ENCODE results near the gene CLEC7A.

The CLEC7A gene

GRCh38 chr12:10113075-10113474 lies 16.9 kb downstream of the CLEC7A start:
- H3K9ac ChIP-seq (ENCODE audit: low read depth, low read length): no peak overlapping the region
- TF ChIP-seq CTCF (IDR thresholded peaks at IDR 0.05; ENCODE audit: borderline replicate concordance, extremely low read depth, low read length, poor library complexity, severe bottlenecking) (no peak), EZH2 (IDR thresholded peaks at IDR 0.05; ENCODE audit: borderline replicate concordance, low read depth, low read length, severe bottlenecking) (no peak)

GRCh38 chr12:10111451-10111850 lies 18.5 kb downstream of the CLEC7A start:
- ATAC-seq (ENCODE audit: insufficient read depth, low read depth) (no peak), DNase-seq (no peak)
- no peak for TF ChIP-seq EZH2 (IDR thresholded peaks at IDR 0.05; ENCODE audit: borderline replicate concordance, low read depth, low read length, severe bottlenecking)
- no peak overlapping the region for H3K9ac ChIP-seq (ENCODE audit: low read depth, low read length)
- no peaks in the 10 kb centered on the region for H3K79me2 ChIP-seq (ENCODE audit: insufficient read depth, low read length)
- H3K27ac ChIP-seq (ENCODE audit: low read length): no peak overlapping the region
- H4K20me1 ChIP-seq (ENCODE audit: insufficient read depth, low read length): no peaks in the 10 kb centered on the region
- H2AFZ ChIP-seq (ENCODE audit: low read depth, low read length): no peak overlapping the region
- H3K36me3 ChIP-seq (ENCODE audit: insufficient read depth, low read length): no peaks in the 10 kb centered on the region
- H3K4me2 ChIP-seq (ENCODE audit: insufficient read depth, low read length): no peak overlapping the region
- no peaks in the 10 kb centered on the region for H3K4me1 ChIP-seq (ENCODE audit: insufficient read depth, low read length)
- no peaks in the 10 kb centered on the region for H3K27me3 ChIP-seq (ENCODE audit: insufficient read depth, low read length, poor library complexity)
- H3K4me3 ChIP-seq (ENCODE audit: low read depth in 1 of 2, low read length in 2 of 2): no peak overlapping the region
- no peaks in the 10 kb centered on the region for H3K9me3 ChIP-seq (ENCODE audit: insufficient read depth, low read length, severe bottlenecking)

More at GRCh38 chr12:10113075-10113474, 16.9 kb downstream of the CLEC7A start:
- Histone ChIP-seq H3K4me2 (ENCODE audit: insufficient read depth, low read length) (no peak overlapping the region), H2AFZ (ENCODE audit: low read depth, low read length) (no peak overlapping the region), H3K27ac (ENCODE audit: low read length) (no peak overlapping the region), H3K4me1 (ENCODE audit: insufficient read depth, low read length) (no peaks in the 10 kb centered on the region), H3K9me3 (ENCODE audit: insufficient read depth, low read length, severe bottlenecking) (no peaks in the 10 kb centered on the region), H3K79me2 (ENCODE audit: insufficient read depth, low read length) (no peaks in the 10 kb centered on the region), H3K36me3 (ENCODE audit: insufficient read depth, low read length) (no peaks in the 10 kb centered on the region), H4K20me1 (ENCODE audit: insufficient read depth, low read length) (no peaks in the 10 kb centered on the region), H3K4me3 (ENCODE audit: low read depth in 1 of 2, low read length in 2 of 2) (no peak overlapping the region), H3K27me3 (ENCODE audit: insufficient read depth, low read length, poor library complexity) (peaks cover 3% of the 10 kb centered on the region)
- no peak for ATAC-seq (ENCODE audit: insufficient read depth, low read depth)
- no peak for DNase-seq

- no peaks in the 10 kb centered on the region for H4K20me1 ChIP-seq (ENCODE audit: insufficient read depth, low read length)
- ATAC-seq (ENCODE audit: insufficient read depth, low read depth): no peak
- H3K4me3 ChIP-seq (ENCODE audit: low read depth in 1 of 2, low read length in 2 of 2): no peak overlapping the region
- no peaks in the 10 kb centered on the region for H3K27me3 ChIP-seq (ENCODE audit: insufficient read depth, low read length, poor library complexity)
- no peak overlapping the region for H3K27ac ChIP-seq (ENCODE audit: low read length)
- no peaks in the 10 kb centered on the region for H3K9me3 ChIP-seq (ENCODE audit: insufficient read depth, low read length, severe bottlenecking)
- no peak for DNase-seq
- H2AFZ ChIP-seq (ENCODE audit: low read depth, low read length): no peak overlapping the region
- H3K4me1 ChIP-seq (ENCODE audit: insufficient read depth, low read length): no peaks in the 10 kb centered on the region
- no peaks in the 10 kb centered on the region for H3K36me3 ChIP-seq (ENCODE audit: insufficient read depth, low read length)
- no peak overlapping the region for H3K4me2 ChIP-seq (ENCODE audit: insufficient read depth, low read length)
- no peaks in the 10 kb centered on the region for H3K79me2 ChIP-seq (ENCODE audit: insufficient read depth, low read length)
- TF ChIP-seq CTCF (IDR thresholded peaks at IDR 0.05; ENCODE audit: borderline replicate concordance, extremely low read depth, low read length, poor library complexity, severe bottlenecking) (no peak), EZH2 (IDR thresholded peaks at IDR 0.05; ENCODE audit: borderline replicate concordance, low read depth, low read length, severe bottlenecking) (no peak)
- no peak overlapping the region for H3K9ac ChIP-seq (ENCODE audit: low read depth, low read length)
These were observed 19.6 kb downstream of the CLEC7A start for GRCh38 chr12:10110256-10110844.

- H2AFZ ChIP-seq (ENCODE audit: low read depth, low read length): no peak overlapping the region
- no peak overlapping the region for H3K27ac ChIP-seq (ENCODE audit: low read length)
- ATAC-seq (ENCODE audit: insufficient read depth, low read depth) (no peak), DNase-seq (no peak)
- H3K36me3 ChIP-seq (ENCODE audit: insufficient read depth, low read length): no peaks in the 10 kb centered on the region
- TF ChIP-seq EZH2 (IDR thresholded peaks at IDR 0.05; ENCODE audit: borderline replicate concordance, low read depth, low read length, severe bottlenecking) (no peak), CTCF (IDR thresholded peaks at IDR 0.05; ENCODE audit: borderline replicate concordance, extremely low read depth, low read length, poor library complexity, severe bottlenecking) (no peak)
- no peaks in the 10 kb centered on the region for H3K79me2 ChIP-seq (ENCODE audit: insufficient read depth, low read length)
- no peaks in the 10 kb centered on the region for H4K20me1 ChIP-seq (ENCODE audit: insufficient read depth, low read length)
- no peaks in the 10 kb centered on the region for H3K9me3 ChIP-seq (ENCODE audit: insufficient read depth, low read length, severe bottlenecking)
- no peak overlapping the region for H3K4me2 ChIP-seq (ENCODE audit: insufficient read depth, low read length)
- peaks cover 16% of the 10 kb centered on the region for H3K27me3 ChIP-seq (ENCODE audit: insufficient read depth, low read length, poor library complexity)
- no peaks in the 10 kb centered on the region for H3K4me1 ChIP-seq (ENCODE audit: insufficient read depth, low read length)
- H3K4me3 ChIP-seq (ENCODE audit: low read depth in 1 of 2, low read length in 2 of 2): no peak overlapping the region
- H3K9ac ChIP-seq (ENCODE audit: low read depth, low read length): no peak overlapping the region
These were observed 27.7 kb downstream of the CLEC7A start for GRCh38 chr12:10102322-10102721.
